T-helper 1 cell treated with Interleukin-12 subunit alpha and Interleukin-12 subunit beta and Interleukin-4 antibody, amounts not matched to agents 30 μg/mL and 1 μg/mL, for 36 hours (primary cell): ENCODE results near the gene NT5DC3.

ENCODE experiments used
- H3K27ac Mint-ChIP-seq: one replicate; pipeline ENCODE4 v1.8.0; 2021; ENCODE audit warnings: mild to moderate bottlenecking, mixed read lengths
- H3K27me3 Mint-ChIP-seq: one replicate; pipeline ENCODE4 v1.8.0; 2021; ENCODE audit warnings: low read depth, mixed read lengths
- H3K36me3 Mint-ChIP-seq: one replicate; pipeline ENCODE4 v1.8.0; 2021; ENCODE audit warnings: low read depth, mixed read lengths
- H3K4me1 Mint-ChIP-seq: one replicate; pipeline ENCODE4 v1.8.0; 2021; ENCODE audit warnings: low read depth, mixed read lengths
- H3K4me3 Mint-ChIP-seq: one replicate; pipeline ENCODE4 v1.8.0; 2021; ENCODE audit warnings: mild to moderate bottlenecking, moderate library complexity, mixed read lengths
- H3K9me3 Mint-ChIP-seq: one replicate; pipeline ENCODE4 v1.8.0; 2021; ENCODE audit warnings: mixed read lengths

NT5DC3 gene

DNA sequence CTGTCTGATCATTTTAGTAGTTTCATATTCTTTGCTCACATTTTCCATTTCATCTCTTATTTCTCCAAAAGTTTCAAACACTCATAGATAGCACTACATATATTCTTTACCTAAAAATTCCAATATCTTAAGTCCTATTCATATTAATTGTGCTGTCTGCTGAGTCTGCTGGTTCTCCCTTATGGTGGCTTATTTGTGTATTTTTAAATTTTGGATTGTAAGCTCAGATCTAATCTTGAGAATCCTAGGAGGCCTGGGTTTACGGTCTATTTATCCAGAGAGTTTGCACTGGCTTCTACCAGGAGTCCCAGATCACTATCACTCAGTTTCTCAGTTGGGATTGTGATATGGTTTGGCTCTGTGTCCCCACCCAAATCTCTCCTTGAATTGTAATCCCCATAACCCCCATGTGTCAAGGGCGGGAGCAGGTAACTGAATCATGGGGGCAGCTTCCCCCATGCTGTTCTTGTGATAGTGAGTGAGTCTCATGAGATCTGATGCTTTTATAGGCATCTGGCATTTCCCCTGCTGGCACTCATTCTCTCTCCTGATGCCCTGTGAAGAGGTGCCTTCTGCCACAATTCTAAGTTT is 10.2 kb downstream of the NT5DC3 start:
- Mint-ChIP-seq H3K4me1 (no peaks in the 10 kb centered on the region), H3K27me3 (peaks cover 6% of the 10 kb centered on the region), H3K27ac (no peak overlapping the region), H3K36me3 (peaks cover 9% of the 10 kb centered on the region), H3K4me3 (no peak overlapping the region), H3K9me3 (peaks cover 17% of the 10 kb centered on the region)

DNA sequence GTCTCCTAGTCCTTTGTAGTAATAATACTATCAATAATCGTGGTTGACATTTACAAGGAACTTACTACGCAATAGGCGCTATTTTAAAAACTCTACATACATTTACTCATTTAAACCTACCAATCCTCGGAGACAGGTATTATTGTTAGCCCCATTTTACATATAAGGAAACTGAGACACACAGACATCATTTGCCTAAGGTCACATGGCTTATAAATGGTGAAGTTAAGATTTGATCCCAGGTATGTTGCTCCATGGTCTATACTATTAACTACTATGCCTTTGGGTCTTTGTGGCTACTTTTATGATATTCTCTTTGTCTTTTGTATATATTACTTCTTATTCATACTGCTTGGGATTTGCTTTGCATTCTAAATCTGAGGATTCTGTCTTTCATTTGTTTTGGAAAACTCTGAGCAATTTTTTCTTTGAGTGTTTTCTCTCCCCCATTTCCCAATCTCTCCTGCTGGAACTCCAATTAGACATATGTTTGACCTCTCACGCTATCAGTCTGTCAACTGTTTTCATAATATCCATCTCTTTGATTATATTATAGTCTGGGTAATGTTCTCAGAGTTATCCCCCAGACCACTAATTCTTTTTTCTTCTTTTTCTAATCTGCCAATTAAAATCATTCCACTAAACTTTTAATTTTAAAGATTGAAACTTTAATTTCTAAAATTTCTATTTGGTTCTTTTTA is 10.9 kb downstream of the NT5DC3 start:
- H3K27ac Mint-ChIP-seq: no peak overlapping the region
- peaks cover 17% of the 10 kb centered on the region for H3K9me3 Mint-ChIP-seq
- peaks cover 9% of the 10 kb centered on the region for H3K36me3 Mint-ChIP-seq
- peaks cover 6% of the 10 kb centered on the region for H3K27me3 Mint-ChIP-seq
- no peak overlapping the region for H3K4me3 Mint-ChIP-seq
- H3K4me1 Mint-ChIP-seq: no peaks in the 10 kb centered on the region

DNA sequence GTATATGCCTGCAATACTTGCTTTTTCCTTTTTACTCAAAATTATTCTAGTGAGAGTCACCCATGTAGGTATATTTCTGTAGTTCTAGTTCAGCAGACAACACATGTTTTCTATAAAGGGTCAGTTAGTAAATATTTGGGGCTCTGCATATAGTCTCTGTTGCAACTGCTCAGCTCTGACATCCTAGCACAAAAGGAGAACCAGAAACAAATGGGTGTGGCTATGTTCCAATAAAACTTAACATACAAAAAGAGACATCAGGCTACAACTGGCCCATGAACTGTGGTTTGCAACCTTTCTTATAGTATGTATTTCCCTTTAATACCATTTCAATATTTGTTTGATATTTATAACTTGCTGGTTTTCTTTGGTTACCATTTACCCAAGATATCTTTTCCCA is 11.9 kb downstream of the NT5DC3 start:
- Mint-ChIP-seq H3K4me1 (no peaks in the 10 kb centered on the region), H3K27ac (no peak overlapping the region), H3K27me3 (peaks cover 6% of the 10 kb centered on the region), H3K4me3 (no peak overlapping the region), H3K9me3 (peaks cover 17% of the 10 kb centered on the region), H3K36me3 (peaks cover 9% of the 10 kb centered on the region)

DNA sequence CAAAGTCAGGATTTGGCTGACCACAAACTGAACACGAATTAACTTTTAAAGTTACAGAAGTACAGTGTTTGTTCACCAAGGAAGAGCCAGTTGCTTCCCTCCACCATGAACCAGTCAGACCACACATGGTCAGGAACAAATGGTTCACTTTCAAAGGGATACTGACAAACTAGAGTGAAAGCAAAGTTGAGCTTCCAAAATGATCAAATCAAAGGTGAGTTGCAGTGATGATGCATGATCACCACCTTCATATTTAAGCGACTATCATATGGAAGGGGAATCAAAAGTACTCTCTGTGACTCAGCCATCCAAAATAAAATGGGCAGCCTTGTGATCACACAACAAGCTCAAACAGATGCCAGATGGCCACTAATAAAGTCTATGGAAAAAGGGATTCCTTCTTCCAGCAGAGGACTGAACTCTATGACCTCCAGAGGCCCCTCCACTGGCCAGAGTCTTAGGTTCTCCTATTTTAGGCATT is 13.1 kb downstream of the NT5DC3 start:
- H3K4me3 Mint-ChIP-seq: no peak overlapping the region
- peaks cover 9% of the 10 kb centered on the region for H3K36me3 Mint-ChIP-seq
- no peaks in the 10 kb centered on the region for H3K4me1 Mint-ChIP-seq
- peaks cover 17% of the 10 kb centered on the region for H3K9me3 Mint-ChIP-seq
- no peak overlapping the region for H3K27ac Mint-ChIP-seq
- peaks cover 6% of the 10 kb centered on the region for H3K27me3 Mint-ChIP-seq

DNA sequence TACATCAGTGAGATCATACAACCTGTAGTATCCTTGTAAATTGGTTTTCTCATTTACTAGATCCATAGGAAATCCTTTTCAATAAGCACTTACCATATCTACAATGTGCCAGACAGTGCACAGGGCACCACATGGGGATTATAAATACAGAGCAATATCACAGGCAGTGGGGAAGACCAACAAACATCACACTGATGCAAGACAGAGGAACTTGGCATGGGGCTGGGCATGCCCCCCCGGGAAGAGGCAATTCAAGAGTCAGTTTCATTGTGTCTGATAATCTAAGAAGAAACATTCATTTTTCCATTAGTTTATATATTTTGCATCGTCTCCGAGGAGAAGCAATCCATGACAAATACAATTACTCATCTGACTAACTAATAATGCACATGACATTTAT is 16.2 kb downstream of the NT5DC3 start:
- H3K27me3 Mint-ChIP-seq: peaks cover 6% of the 10 kb centered on the region
- H3K36me3 Mint-ChIP-seq: no peaks in the 10 kb centered on the region
- H3K4me3 Mint-ChIP-seq: no peak overlapping the region
- peaks cover 9% of the 10 kb centered on the region for H3K9me3 Mint-ChIP-seq
- no peak overlapping the region for H3K27ac Mint-ChIP-seq
- H3K4me1 Mint-ChIP-seq: no peaks in the 10 kb centered on the region

DNA sequence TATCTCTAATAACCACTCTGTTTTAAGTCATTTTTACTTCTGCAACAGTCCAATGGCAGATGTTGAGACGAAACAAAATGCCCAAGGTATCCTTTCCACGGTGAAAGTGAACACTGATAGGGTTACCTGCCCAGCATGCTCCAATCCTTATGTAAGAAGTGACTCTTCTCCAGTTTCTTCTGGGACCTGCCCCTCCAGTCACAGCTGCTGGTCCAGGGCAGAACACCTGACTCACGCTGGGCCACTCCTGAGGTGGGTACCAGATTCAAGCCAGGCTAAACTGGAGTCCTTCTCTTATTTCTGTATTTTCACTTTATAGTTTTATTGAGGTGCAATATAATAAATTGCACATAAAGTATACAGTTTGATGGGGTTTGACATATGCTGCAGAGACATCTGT is 16.7 kb downstream of the NT5DC3 start:
- Mint-ChIP-seq H3K36me3 (no peaks in the 10 kb centered on the region), H3K4me1 (no peaks in the 10 kb centered on the region), H3K27me3 (peaks cover 6% of the 10 kb centered on the region), H3K27ac (no peak overlapping the region), H3K4me3 (no peak overlapping the region), H3K9me3 (peaks cover 9% of the 10 kb centered on the region)

DNA sequence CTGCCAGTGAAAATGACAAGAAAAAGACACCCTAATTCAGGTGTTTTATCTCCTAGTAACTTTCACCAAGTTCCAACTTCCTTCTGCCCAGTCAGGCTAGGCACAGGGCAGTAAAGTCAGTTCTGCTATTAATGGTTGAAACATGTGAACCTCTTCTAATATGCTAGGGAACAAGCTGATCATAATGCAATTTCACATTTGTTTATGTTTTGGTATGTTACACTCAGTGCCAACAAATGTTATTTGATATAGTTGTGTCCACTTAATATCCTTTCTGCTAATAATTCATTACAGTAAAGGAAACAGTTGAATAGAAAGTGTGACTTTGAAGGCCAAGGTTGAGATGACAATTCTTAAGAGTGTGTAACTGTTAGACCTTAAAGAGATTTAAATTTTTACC is 17.2 kb downstream of the NT5DC3 start:
- peaks cover 6% of the 10 kb centered on the region for H3K27me3 Mint-ChIP-seq
- no peak overlapping the region for H3K4me3 Mint-ChIP-seq
- H3K4me1 Mint-ChIP-seq: no peaks in the 10 kb centered on the region
- peaks cover 9% of the 10 kb centered on the region for H3K9me3 Mint-ChIP-seq
- H3K27ac Mint-ChIP-seq: no peak overlapping the region
- no peaks in the 10 kb centered on the region for H3K36me3 Mint-ChIP-seq

DNA sequence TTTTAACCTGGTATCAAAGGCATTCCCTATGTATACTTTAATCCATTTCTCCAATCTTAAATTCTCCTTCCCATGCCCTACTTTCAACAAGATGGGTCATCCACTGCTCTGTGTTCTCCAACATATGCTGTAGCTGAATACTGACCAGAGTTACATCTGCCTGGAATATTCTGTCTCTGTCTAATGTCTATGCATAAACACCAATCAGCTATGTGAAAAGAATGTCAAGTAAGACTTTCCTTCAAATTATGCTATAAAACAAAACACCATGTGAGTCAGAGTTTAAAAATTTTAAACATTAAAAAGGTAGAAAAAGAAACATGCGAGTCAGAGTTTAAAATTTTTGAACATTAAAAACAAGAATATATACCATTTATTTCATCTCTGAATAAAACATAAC is 19.3 kb downstream of the NT5DC3 start:
- Mint-ChIP-seq H3K9me3 (peaks cover 9% of the 10 kb centered on the region), H3K27ac (no peak overlapping the region), H3K4me3 (no peak overlapping the region), H3K4me1 (no peaks in the 10 kb centered on the region), H3K27me3 (peaks cover 6% of the 10 kb centered on the region), H3K36me3 (no peaks in the 10 kb centered on the region)

DNA sequence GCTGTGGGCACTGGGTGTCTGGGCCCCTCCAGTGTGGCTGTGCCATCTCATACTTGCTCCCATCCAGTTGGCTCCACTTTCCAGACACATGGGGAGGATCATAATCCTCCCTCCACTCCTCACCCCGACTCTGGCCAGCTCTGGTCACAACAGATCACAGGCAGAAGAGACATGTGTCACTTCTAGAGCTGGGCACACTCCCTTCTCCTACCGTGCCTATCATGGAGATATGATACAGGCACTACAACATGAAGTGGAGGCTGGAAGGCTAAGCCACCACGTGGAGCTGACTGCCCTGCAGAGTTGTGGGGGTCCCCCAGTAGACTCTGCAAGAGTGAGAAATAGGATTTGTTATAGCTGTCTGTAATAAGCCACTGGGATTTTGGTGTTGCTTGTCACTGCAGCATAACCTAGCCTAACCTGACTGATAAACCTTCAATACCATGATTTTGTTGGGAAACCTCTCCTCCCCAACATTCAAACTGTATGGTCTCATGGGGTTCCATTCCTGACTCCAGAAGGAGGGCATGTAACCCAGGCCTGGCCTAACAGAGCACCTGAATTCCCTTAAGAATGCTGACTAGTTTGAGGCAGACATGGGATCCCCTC is 20.0 kb downstream of the NT5DC3 start:
- Mint-ChIP-seq H3K27ac (no peak overlapping the region), H3K4me3 (no peak overlapping the region), H3K27me3 (no peaks in the 10 kb centered on the region), H3K9me3 (peaks cover 9% of the 10 kb centered on the region), H3K4me1 (no peaks in the 10 kb centered on the region), H3K36me3 (no peaks in the 10 kb centered on the region)

DNA sequence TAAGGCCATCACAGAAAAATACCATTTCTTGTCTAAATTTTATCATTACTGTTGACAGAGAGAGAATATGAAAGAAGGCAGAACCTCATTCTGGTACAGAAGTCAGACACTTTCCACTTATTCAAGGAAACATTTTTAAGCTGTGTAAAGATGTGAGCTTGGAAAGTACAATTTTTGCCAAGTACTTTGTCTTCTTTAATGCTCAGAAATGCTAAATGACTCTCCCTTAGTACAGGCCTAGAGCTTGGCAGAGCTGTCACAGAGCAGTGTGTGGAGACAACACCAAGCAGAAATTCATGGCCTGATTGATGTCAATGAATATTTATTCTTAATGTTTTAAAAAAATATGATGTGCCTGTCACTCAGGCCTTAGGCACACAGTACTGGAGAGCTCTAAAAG is 20.7 kb downstream of the NT5DC3 start:
- no peaks in the 10 kb centered on the region for H3K4me1 Mint-ChIP-seq
- H3K4me3 Mint-ChIP-seq: no peak overlapping the region
- peaks cover 9% of the 10 kb centered on the region for H3K9me3 Mint-ChIP-seq
- no peak overlapping the region for H3K27ac Mint-ChIP-seq
- H3K36me3 Mint-ChIP-seq: no peaks in the 10 kb centered on the region
- no peaks in the 10 kb centered on the region for H3K27me3 Mint-ChIP-seq

DNA sequence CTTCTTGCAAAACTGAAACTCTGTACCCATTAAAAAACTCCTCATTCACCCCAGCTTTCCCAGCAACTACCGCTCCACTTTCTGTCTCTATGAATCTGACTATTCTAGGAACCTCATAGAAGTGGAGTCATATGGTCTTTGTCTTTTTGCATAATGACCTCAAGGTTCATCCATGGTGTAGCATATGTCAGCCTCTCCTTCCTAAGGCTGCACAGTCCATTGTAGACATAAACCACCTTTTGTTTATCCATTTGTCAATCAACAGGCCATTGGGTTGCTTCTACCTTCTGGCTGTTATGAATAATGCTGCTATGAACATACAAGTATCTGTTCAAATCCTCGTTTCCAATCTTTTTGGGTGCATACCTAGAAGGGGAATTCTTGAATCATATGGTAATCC is 21.1 kb downstream of the NT5DC3 start:
- Mint-ChIP-seq H3K36me3 (no peaks in the 10 kb centered on the region), H3K4me3 (no peak overlapping the region), H3K4me1 (no peaks in the 10 kb centered on the region), H3K27me3 (no peaks in the 10 kb centered on the region), H3K27ac (no peak overlapping the region), H3K9me3 (peaks cover 9% of the 10 kb centered on the region)

DNA sequence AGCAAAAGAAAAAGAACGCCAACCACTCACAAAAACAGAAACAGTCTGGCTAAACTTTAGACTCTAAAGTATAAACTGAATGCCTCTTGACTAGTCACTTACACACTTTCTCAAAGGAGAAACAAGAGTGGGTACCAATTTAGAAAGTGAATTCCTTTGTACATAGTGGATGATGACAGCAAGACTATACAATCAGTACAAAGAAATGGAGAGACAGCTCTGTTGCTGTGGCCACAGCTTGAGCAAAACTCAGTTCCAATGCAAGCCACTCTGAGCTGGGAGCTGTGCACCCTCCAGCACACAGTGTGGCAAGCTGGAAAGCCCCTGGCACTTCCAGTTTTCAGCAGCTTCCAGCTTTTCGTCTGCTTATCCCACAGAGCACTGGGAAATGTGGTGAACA is 21.7 kb downstream of the NT5DC3 start:
- no peak overlapping the region for H3K27ac Mint-ChIP-seq
- no peaks in the 10 kb centered on the region for H3K27me3 Mint-ChIP-seq
- no peaks in the 10 kb centered on the region for H3K4me1 Mint-ChIP-seq
- no peaks in the 10 kb centered on the region for H3K36me3 Mint-ChIP-seq
- H3K4me3 Mint-ChIP-seq: no peak overlapping the region
- peaks cover 9% of the 10 kb centered on the region for H3K9me3 Mint-ChIP-seq

DNA sequence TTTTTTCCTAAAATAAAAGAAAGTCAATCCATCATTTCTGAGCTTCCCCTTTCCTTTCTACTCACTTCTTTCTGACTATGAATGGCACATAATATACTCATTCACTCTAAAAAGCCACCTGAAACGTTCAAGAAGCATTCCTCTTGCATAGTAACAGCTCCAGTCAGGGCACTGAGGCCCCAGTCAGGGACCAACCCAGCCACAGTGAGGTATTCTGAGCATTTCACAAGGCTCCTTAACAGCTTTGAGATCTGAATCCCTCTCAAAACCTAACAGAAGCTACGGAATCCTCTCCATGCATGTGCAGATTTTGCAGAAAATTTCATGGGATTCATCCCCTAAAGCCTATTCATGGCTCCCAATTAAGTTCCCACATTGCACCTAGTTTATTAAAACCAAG is 23.2 kb downstream of the NT5DC3 start:
- no peaks in the 10 kb centered on the region for H3K4me1 Mint-ChIP-seq
- H3K36me3 Mint-ChIP-seq: no peaks in the 10 kb centered on the region
- H3K9me3 Mint-ChIP-seq: peaks cover 9% of the 10 kb centered on the region
- no peaks in the 10 kb centered on the region for H3K27me3 Mint-ChIP-seq
- H3K4me3 Mint-ChIP-seq: no peak overlapping the region
- no peak overlapping the region for H3K27ac Mint-ChIP-seq

DNA sequence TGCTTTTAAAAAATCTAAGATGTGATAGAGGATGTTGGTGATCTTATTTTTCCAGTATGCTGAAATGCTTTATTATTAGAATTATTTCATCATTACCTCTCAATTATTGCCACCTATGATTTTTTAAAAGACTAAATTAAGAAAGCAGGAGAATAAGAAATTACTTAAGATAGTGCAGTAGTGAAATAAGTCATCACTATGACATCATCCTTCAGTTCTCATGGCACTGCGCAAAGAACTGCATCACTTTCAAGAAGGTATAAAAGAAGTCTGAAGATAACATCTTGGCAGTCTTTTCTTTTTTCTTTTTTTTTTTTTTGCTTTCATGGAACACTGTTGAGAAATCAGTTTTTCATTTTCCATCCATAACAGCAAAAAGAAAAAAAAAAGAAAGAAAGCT is 24.4 kb downstream of the NT5DC3 start:
- Mint-ChIP-seq H3K27ac (no peak overlapping the region), H3K36me3 (no peaks in the 10 kb centered on the region), H3K27me3 (no peaks in the 10 kb centered on the region), H3K9me3 (peaks cover 6% of the 10 kb centered on the region), H3K4me1 (no peaks in the 10 kb centered on the region), H3K4me3 (no peak overlapping the region)

DNA sequence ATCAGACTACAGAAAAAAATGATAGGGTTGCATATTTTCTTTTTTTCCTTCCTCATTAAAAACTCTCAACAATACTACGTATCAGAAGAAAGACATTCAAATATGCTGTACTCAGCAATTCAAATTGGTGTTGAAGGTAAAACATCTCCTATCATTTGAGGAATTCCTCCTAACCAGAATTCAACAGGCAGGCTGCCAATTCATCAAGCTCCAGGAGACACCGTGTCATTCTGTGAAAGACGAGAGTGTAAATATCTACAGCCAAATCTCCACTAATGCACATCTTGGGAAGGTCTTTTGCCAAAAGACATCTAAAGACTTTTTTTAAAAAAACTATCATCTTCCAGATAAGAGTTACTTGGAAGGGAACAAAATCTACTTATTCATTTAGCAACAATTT is 26.6 kb downstream of the NT5DC3 start:
- Mint-ChIP-seq H3K4me1 (no peaks in the 10 kb centered on the region), H3K4me3 (no peak overlapping the region), H3K36me3 (no peaks in the 10 kb centered on the region), H3K27ac (no peak overlapping the region), H3K27me3 (no peaks in the 10 kb centered on the region), H3K9me3 (no peaks in the 10 kb centered on the region)
